Left renal cortex interstitium (tissue), 4 donors: Measurements from ENCODE around the gene PREB. TPM values are rescaled to one million over a fixed set of nuclear protein-coding genes. Genes with fewer than 3 reads are reported as not detected.
A peak's percentile ranks its signal among the peaks of the same experiment; 100 is the strongest.

Source experiments
- DNase-seq, 4 donors: peaks; one replicate each; pipeline ENCODE4 v3.0.0-alpha.2; 2013; ENCODE audit warnings: low read depth in 4 of 4, low spot score in 2 of 4, missing footprints in 1 of 4
- polyA plus RNA-seq, 4 donors: library from polyadenylated mRNA; unstranded; fragments of 120-200 nt; gene quantifications; one replicate each; pipeline ENCODE4 v1.2.1, GENCODE V29; 2013; ENCODE audit not compliant: insufficient read length in 4 of 4

The PREB gene
- polyA plus RNA-seq, 4 donors, result 46.6 to 54.1 (median 52.2) TPM

- no peak for DNase-seq
Measured at GRCh38 chr2:27099334-27099955, 35.0 kb downstream of the PREB start.

DNA sequence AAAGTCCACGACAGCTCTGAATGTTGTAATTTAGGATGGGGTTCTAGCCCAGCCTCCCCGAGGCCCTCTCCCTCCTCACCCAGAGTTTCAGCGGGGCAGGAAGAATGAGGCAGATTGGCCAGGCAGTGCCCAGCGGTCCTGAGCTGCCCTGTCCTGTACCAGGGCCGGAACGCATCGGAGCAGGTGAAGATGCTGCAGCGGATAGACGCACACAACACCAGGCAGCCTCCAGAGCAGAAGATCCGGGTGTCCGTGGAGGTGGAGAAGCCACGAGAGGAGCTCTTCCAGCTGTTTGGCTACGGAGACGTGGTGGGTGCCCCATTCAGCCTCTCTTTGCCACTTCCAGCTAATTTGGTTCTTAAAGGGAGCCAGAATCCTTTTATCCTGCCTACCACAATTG is 37.1 kb downstream of the PREB start:
- no peak for DNase-seq

DNA sequence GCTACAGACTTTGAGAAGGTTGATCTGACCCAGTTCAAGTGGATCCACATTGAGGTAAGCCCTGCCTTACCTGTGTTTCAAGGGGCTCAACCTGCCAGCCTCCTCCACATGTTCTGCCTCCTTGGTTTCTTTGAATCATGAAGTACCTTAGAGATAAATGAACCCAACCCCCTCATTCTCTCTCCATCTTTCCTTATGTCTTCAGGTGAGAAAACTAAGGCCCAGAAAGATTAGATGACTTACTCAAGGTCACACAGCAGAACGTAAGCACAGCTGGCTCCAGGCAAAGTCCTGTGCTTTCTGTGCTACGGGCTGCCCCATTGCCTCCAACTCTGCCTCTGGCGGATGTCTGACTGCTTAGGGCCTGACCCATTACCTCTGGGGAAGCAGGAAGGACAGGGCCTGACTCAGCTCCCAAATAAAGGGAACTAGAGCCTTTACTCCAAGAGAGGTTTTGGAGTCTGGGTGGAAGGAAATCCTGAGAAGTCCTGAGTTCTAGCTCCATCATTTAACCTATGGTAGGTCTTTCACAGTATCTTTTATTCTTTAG is 37.6 kb downstream of the PREB start:
- no peak for DNase-seq

DNA sequence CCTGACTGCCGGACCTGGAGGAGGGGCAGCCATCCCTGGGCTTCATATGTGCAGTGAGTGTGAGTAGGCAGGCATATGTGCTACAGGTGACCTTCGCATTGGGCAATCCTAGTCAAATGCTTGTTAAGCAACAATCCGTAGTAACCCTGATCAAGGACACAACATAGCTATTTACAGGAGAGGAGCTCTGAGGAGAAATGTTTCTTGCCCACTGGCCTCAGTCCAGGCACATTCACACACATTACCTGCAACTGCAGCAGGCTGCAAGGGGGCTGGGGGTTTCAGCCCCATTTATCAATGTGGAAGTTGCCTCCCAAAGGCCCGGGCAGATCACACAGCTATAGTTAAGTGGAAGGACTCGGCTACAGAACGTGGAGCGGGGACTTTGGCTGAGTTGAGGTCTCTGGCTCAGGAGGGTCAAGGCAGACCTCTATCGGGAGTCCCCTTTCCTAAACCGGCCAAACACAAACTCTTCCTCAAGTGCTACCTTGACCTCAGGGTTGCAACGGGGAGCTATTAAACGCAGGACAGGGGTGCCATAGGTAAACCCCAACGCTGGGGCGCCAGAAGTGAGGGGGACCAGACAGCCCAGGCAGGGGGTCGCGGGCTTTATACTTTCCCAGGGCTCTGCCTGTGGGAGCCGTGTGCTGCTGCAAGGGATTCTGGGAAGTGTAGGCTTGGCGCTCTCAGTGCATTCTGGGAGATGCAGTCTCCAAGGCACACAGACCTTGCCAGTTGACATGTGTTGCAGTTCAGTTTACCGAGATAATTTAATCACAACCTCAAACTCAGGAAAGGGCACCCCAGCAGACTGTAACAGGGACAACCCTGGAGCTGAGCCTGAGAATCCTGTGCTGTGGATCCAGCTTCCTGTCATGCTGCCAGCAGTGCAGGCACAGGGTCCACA is 38.4 kb downstream of the PREB start:
- DNase-seq, result no peak

- no peak for DNase-seq
Measured at GRCh38 chr2:27095427-27095744, 39.0 kb downstream of the PREB start.

DNA sequence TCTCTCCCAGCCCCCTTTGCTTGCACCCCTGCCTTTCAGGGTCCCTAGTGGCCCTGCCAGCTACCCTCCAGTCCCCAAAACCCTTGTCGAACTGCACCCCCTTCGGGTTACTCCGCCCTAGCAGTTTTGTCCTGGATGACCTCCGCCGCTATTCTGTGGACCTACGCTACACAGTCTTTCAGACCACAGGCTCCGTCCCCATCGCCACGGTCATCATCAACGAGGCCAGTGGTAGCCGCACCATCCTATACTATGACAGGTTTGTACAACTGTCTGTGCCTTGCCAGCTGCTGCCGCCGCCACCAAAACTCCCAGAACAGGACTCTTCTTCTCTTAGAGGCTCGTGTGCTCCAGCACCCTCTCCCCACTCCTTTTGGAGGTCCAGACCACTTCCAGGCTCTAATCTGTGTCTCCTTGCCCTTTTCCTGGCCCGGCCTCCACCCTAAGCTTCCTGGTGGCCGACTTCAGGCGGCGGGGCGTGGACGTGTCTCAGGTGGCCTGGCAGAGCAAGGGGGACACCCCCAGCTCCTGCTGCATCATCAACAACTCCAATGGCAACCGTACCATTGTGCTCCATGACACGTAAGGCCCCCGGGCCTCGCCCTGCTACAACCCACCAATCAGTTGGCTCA is 40.0 kb downstream of the PREB start:
- no peak for DNase-seq

DNA sequence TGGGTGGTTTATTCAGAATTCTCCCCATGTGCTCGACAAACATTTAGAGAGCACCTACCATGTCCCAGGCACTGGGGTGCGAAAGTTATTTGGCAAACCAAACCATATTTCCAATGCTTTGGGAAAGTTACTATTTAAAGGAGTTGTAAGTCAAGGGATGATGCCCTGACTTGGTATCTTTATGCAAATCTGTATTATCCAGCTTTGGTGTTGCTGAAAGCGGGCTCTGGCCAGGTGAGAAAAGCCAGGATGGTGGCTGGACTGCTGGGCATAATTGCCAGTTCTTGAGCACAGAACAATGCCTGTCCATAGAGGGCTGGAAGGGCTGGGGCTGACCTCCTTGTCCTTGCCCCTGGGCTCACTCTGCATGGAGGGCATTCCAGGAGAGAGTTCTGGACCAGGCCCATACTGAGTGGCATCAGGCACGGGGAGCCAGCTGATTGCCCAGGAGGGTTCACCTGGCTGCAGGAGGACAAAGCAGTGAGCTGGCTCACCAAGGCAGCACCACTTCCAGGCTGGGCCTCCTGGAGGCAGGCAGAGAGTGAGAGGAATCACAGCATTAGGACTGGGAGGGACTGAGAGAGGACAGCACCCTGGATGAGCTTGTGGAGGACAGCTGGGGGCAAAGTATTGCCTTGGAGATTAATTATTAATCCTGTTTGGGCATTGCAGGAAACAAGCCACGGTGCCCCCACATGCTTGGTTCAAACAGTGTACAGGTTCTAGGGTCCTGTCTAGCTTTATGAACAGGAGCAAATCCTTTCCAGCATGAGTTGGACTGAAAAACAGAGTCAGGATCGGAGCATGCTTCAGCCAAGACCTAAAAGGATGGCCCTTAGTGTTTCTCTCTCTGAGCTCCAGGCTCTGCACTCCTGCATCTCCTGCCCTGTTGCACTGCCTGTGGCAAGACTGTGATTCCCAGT is 40.7 kb downstream of the PREB start:
- no peak for DNase-seq

GRCh38 chr2:27092696-27093429 is 41.6 kb downstream of the PREB start:
- no peak for DNase-seq

DNA sequence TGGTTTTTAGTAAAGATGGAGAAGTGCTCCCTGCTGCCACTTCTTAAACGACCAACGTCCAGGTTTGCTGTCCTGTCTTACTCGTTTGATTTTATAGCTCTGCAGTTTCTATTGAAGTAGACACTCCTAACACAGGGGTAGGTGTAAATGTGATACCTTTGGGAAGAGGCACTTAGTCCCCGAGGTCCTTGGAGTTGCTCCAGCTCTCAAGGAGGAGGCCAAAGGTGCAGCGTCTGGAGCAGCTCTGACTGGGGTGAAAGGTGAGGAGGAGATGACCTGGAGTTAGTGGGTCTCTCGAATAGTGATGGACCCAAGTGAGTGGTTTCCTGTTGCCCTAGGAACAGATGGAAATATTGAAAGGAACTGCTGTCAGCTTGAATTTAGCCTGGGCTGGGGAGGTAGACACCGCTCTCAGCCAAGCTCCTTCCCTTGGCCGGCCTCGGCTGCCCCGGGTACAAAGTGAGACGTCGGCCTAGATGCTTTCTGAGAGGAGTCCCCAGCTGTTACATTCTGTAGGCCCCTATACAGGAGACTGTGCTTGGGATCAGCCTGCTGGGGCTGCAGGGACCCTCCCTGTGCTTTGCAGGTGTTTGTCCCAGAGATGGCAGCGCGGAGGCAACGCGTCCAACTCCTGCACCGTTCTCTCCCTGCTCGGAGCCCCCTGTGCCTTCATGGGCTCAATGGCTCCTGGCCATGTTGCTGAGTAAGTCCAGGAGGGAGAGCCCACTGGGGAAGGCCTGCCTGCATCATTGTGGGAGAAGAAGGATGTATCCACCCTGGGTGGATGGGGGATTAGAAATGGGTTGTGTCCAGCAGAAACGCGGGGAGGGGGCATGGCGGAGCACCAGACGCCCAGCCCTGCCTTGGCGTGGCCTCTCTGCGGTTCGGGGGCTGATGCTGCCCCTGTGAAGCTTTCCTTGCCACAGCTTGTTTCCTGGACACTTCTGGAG is 42.4 kb downstream of the PREB start:
- no peak for DNase-seq

- DNase-seq, result no peak
Measured at GRCh38 chr2:27089111-27089954, 45.1 kb downstream of the PREB start.

DNA sequence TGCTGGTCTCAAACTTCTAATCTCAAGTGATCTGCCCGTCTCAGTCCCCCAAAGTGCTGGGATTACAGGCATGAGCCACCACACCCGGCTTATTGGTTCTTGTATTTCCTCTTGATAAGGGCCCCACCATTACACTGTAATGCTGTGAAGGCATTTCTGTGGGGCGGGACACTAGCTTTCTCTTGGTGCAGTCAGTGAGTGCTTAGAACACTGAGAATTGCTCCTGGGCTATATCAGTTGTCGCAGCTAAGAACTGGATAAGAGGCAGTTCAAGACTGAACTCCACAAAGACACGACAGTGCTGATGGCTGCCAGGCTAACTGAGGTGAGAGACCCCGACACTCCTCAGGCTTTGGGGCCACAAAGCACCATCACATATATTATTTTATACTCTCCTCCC is 45.8 kb downstream of the PREB start:
- no peak for DNase-seq

- no peak for DNase-seq
Measured at GRCh38 chr2:27087823-27088410, 46.5 kb downstream of the PREB start.

DNA sequence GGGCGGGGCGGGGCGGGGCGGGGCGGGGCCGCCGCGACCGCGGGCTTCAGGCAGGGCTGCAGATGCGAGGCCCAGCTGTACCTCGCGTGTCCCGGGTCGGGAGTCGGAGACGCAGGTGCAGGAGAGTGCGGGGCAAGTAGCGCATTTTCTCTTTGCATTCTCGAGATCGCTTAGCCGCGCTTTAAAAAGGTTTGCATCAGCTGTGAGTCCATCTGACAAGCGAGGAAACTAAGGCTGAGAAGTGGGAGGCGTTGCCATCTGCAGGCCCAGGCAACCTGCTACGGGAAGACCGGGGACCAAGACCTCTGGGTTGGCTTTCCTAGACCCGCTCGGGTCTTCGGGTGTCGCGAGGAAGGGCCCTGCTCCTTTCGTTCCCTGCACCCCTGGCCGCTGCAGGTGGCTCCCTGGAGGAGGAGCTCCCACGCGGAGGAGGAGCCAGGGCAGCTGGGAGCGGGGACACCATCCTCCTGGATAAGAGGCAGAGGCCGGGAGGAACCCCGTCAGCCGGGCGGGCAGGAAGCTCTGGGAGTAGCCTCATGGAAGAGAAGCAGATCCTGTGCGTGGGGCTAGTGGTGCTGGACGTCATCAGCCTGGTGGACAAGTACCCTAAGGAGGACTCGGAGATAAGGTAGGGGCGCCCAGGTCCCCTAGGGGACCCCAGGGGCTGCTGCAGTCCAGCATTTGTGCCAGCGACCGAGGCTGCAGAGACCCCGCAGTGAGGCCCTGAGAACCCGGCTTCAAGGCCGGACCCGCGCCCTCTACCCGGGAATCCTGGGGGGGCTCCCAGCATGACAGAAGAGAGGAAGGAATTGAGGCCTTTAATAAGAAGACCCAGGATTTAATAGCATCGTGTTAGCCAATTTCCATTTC is 47.5 kb downstream of the PREB start, which contains the start of gene KHK:
Gene KHK (plus strand): TSS at position 49 of the 870 bp plus-strand sequence. CDS start 488 bp downstream, at position 537.
- no peak for DNase-seq

DNA sequence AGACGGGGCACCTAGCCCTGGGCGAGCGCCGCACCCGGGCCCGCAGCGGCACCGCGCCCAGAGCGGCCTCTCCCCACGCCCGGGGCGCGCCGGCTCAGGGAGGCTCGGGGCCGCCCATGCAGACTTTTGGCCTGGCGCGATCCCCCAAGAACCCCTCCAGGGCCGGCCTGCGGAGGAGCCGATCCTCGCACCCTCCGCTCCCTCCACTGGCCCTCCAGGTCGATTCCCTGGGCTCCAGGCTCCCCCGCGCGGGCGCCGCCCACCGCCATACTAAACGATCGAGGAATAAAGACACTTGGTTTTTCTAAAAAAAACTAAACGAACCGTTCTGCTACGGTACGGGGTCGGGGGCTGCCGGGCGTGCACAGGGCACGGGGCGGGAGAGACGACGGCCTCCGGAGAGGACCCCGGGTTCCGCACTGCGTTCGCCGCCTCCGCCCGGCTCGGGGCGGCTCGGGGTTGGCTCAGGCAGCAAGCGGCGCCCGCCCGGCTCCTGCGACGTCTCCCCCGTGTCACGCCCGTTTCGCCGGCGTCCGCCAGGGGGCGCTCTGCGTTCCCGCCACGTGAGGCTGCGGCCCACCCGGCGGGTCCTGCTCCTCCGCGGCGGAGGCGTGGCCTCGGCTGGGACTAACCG is 48.2 kb downstream of the PREB start:
- peak in 3 of 4 donors; percentile 86 to 93 (median 88) for DNase-seq

DNA sequence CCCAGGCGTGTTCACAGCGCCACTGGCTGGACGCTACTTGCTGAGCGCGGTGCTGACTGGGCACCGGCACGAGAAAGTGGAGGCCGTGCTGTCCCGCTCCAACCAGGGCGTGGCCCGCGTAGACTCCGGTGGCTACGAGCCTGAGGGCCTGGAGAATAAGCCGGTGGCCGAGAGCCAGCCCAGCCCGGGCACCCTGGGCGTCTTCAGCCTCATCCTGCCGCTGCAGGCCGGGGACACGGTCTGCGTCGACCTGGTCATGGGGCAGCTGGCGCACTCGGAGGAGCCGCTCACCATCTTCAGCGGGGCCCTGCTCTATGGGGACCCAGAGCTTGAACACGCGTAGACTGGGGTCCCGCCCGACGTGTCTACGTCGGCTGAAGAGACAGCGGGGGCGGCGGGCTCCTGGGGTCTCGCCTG is 48.8 kb downstream of the PREB start:
- no peak for DNase-seq
